ENCODE measurements around the gene GAL3ST2.

GRCh38 chr2:241762933-241763369 lies 13.7 kb upstream of the GAL3ST2 start:
- no peak for TF ChIP-seq TAF1 (IDR thresholded peaks at IDR 0.05; ENCODE audit: low read depth, low read length)
- no peak for TF ChIP-seq POLR2AphosphoS5 (IDR thresholded peaks at IDR 0.05; ENCODE audit: low read depth, low read length)
- no peak for TF ChIP-seq POLR2A (IDR thresholded peaks at IDR 0.05; ENCODE audit: low read depth, low read length)
- TF ChIP-seq PAX5 (IDR thresholded peaks at IDR 0.05; ENCODE audit: insufficient read depth, low read length, severe bottlenecking) = no peak

All from GM12891 (cell line).